ENCODE results near the gene KLHL22. TPM values are rescaled to one million over a fixed set of nuclear protein-coding genes. Genes with fewer than 3 reads are reported as not detected.
A peak's percentile ranks its signal among the peaks of the same experiment; 100 is the strongest.
"Not testable (repeated sequence)": the region's sequence is repeated elsewhere in the genome, so short reads cannot be mapped to it uniquely, and the experiment has no call there.

The KLHL22 gene
- total RNA-seq, 4 donors from 2014 or later = 14.1 to 73.8 (median 42.7) TPM

DNA sequence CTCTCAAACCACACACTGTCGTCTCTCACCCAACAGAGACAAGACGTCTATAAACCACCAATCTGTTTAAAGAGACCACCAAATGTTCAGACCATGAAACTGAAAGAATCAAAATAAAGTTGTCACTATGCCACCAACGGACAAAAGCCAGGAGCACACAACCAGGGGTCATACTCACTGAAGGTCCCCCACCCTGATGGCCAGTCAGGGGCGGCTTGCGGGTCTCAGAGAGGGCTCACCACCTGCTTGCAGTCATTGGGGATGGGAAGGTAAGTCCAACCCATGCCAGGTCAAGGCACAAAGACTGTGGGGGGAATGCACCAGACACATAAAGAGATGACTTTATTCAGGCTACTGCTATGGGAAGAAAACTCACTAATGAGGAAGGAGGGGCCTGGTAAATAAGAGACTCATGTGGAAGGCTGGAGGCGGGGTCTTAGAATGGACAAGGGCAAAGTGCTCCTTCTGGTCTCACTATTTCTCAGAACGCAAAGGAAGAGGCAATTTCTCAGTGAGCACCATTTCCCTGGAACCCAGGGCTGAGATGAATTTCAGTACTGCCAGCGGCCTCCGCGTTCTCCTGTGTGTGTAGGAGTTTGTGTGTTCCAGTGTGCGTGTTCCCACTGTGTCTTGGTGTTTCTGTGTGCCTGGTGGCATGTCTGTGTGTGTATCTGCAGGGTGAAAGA lies 75.3 kb downstream of the KLHL22 start:
- no peaks in the 10 kb centered on the region for H3K27me3 ChIP-seq
- H3K27ac ChIP-seq = no peak overlapping the region
- TF ChIP-seq, protein P1, sequence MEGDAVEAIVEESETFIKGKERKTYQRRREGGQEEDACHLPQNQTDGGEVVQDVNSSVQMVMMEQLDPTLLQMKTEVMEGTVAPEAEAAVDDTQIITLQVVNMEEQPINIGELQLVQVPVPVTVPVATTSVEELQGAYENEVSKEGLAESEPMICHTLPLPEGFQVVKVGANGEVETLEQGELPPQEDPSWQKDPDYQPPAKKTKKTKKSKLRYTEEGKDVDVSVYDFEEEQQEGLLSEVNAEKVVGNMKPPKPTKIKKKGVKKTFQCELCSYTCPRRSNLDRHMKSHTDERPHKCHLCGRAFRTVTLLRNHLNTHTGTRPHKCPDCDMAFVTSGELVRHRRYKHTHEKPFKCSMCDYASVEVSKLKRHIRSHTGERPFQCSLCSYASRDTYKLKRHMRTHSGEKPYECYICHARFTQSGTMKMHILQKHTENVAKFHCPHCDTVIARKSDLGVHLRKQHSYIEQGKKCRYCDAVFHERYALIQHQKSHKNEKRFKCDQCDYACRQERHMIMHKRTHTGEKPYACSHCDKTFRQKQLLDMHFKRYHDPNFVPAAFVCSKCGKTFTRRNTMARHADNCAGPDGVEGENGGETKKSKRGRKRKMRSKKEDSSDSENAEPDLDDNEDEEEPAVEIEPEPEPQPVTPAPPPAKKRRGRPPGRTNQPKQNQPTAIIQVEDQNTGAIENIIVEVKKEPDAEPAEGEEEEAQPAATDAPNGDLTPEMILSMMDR (IDR thresholded peaks at IDR 0.05) = no peak
- TF ChIP-seq POLR2A (IDR thresholded peaks at IDR 0.05) = no peak
- intact Hi-C loops (cut with DNase I; ENCODE audit: low total_unique reads) = no loop called here
- H3K4me1 ChIP-seq = peaks cover 0 to 14% of the 10 kb centered on the region in 2 donors
- DNase-seq = no peak
- no peaks in the 10 kb centered on the region for H3K9me3 ChIP-seq
- no peaks in the 10 kb centered on the region for H3K36me3 ChIP-seq
- H3K4me3 ChIP-seq = no peak overlapping the region

DNA sequence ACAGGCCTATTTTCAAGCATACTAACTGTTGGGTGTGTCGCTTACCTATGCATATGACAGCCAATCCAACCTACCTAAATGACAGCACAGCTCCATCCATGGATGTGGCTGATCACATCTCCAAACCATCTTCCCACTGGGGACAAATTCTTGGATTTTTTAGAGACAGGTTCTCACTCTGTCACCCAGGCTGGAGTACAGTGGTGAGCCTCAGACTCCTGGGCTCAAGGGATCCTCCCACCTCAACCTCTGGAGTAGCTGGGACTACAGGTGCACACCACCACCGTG lies 76.0 kb downstream of the KLHL22 start:
- DNase-seq = no peak
- Histone ChIP-seq H3K27ac (no peak overlapping the region), H3K4me1 (peaks cover 0 to 14% of the 10 kb centered on the region in 2 donors)

DNA sequence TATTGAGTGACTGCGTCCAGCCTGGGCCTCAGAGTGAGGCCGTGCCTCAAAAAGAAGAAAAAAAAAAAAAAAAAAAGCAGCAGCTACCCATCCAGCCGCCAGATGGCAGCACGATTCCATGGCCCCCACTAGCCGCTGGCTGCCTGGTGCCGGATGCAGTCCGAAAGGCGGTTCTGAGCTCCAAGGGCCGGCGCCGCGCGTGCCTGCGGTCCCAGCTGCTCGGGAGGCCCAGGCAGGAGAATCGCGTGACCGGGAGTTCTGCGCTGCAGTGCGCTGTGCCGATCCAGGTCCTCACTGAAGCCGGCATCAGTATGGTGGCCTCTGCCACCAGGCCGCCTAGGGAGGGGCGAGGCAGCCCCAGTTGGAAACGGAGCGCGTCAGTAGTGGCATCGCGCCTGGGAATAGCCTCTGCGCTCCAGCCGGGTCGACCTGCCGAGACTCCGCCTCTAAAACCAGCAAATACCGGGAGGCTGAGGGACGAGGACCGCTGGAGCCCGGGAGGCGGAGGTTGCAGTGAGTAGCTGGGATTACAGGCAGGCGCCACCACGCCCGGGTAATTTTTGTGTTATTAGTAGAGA lies 77.3 kb downstream of the KLHL22 start:
- peak overlapping the region; percentile 60 to 64 for H3K27ac ChIP-seq
- intact Hi-C loops (cut with DNase I; ENCODE audit: low total_unique reads) = loop anchor here (5.0 kb wide), 1 partner anchor 39 kb away; no protein-coding TSS in a partner anchor
- no peaks in the 10 kb centered on the region for H3K36me3 ChIP-seq
- peak; percentile 85 for DNase-seq
- TF ChIP-seq POLR2A (IDR thresholded peaks at IDR 0.05) = no peak
- TF ChIP-seq, protein P1 (IDR thresholded peaks at IDR 0.05) = peak; percentile 83 to 92 (median 86)
- H3K4me1 ChIP-seq = peaks cover 0 to 6% of the 10 kb centered on the region in 2 donors
- no peaks in the 10 kb centered on the region for H3K27me3 ChIP-seq
- peak overlapping the region; percentile 5 to 27 for H3K4me3 ChIP-seq
- H3K9me3 ChIP-seq = no peaks in the 10 kb centered on the region

More for the DNA sequence above, 76.0 kb downstream of the KLHL22 start:
- no peak overlapping the region for H3K4me3 ChIP-seq
- no peaks in the 10 kb centered on the region for H3K36me3 ChIP-seq
- intact Hi-C loops (cut with DNase I; ENCODE audit: low total_unique reads) = loop anchor here (5.0 kb wide), 1 partner anchor 38 kb away; no protein-coding TSS in a partner anchor
- TF ChIP-seq POLR2A (IDR thresholded peaks at IDR 0.05) = no peak
- TF ChIP-seq, protein P1 (IDR thresholded peaks at IDR 0.05) = no peak
- H3K9me3 ChIP-seq = no peaks in the 10 kb centered on the region
- H3K27me3 ChIP-seq = no peaks in the 10 kb centered on the region

DNA sequence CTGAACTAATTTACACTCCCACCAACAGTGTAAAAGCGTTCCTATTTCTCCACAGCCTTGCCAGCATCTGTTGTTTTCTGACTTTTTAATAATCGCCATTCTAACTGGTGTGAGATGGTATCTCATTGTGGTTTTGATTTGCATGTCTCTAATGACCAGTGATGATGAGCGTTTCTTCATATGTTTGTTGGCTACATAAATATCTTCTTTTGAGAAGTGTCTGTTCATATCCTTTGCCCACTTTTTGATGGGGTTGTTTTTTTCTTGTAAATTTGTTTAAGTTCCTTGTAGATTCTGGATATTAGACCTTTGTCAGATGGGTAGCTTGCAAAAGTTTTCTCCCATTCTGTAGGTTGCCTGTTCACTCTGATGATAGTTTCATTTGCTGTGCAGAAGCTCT lies 79.9 kb downstream of the KLHL22 start:
- not testable (repeated sequence) for H3K27me3 ChIP-seq, H3K4me3 ChIP-seq, H3K36me3 ChIP-seq, DNase-seq, H3K9me3 ChIP-seq, H3K27ac ChIP-seq, H3K4me1 ChIP-seq
- intact Hi-C loops (cut with DNase I; ENCODE audit: low total_unique reads) = loop anchor here (5.0 kb wide), 1 partner anchor 42 kb away; no protein-coding TSS in a partner anchor

DNA sequence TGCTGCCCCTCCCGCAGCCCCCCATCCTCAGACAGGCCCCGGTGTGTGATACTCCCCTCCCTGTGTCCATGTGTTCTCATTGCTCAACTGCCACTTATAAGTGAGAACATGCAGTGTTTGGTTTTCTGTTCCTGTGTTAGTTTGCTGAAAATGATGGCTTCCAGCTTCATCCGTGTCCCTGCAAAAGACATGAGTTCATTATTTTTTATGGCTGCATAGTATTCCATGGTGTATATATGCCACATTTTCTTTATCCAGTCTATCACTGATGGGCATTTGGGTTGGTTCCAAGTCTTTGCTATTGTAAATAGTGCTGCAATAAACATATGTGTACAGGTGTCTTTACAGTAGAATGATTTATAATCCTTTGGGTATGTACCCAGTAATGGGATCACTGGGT lies 80.4 kb downstream of the KLHL22 start:
- H3K4me3 ChIP-seq, H3K4me1 ChIP-seq, H3K36me3 ChIP-seq, H3K27me3 ChIP-seq, H3K27ac ChIP-seq, DNase-seq, H3K9me3 ChIP-seq: not testable (repeated sequence)
- intact Hi-C loops (cut with DNase I; ENCODE audit: low total_unique reads) = loop anchor here (5.0 kb wide), 1 partner anchor 42 kb away; no protein-coding TSS in a partner anchor

DNA sequence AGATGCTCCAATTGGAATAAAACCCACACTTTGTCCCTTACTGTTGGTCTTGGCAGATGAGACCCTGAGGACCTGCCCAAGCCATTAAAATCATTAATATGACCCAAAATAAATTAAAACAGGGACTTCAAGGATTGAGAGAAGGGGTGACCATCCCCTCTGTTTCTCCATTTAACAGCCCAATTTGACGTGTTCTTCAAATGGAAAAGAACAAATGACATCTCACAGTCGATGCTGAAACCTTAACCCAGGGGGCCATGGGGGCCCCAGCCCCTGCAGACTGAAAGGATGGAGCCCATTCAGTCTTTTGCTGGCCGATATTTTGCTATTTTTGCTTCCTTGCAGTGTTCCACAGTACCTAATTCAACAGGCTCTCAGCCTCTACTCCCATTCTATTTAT lies 81.1 kb downstream of the KLHL22 start:
- intact Hi-C loops (cut with DNase I; ENCODE audit: low total_unique reads) = no loop called here
- Histone ChIP-seq H3K4me1 (no peaks in the 10 kb centered on the region), H3K27ac (no peak overlapping the region), H3K36me3 (no peaks in the 10 kb centered on the region), H3K4me3 (no peak overlapping the region), H3K9me3 (no peaks in the 10 kb centered on the region), H3K27me3 (no peaks in the 10 kb centered on the region)
- no peak for TF ChIP-seq POLR2A (IDR thresholded peaks at IDR 0.05)
- TF ChIP-seq, protein P1 (IDR thresholded peaks at IDR 0.05) = no peak
- no peak for DNase-seq

All from uterus (tissue), 4 donors.